Neural cell (in vitro differentiated cells): ENCODE measurements around the gene ALK.

ENCODE experiments used
- CTCF ChIP-seq: fragments of 450-650 bp; IDR thresholded peaks from 2 replicates; pipeline ENCODE4 v1.5.1; 2014; ENCODE audit warnings: antibody characterized with exemption, mild to moderate bottlenecking, moderate library complexity; ENCODE audit not compliant: poor library complexity, severe bottlenecking
- EP300 ChIP-seq: fragments of 450-650 bp; conservative IDR thresholded peaks from 2 replicates; pipeline ENCODE4 v1.6.1; 2014; ENCODE audit warnings: antibody characterized with exemption, mild to moderate bottlenecking, moderate library complexity; ENCODE audit not compliant: poor library complexity, severe bottlenecking
- EZH2 ChIP-seq: fragments of 200-600, 300-800 bp; shearing (Covaris generic), sonication (generic); IDR thresholded peaks from 2 replicates; pipeline ENCODE4 v1.6.1; 2014; ENCODE audit warnings: antibody characterized with exemption, low read length, borderline replicate concordance, mild to moderate bottlenecking; ENCODE audit not compliant: insufficient read depth, poor library complexity, severe bottlenecking
- POLR2AphosphoS5 ChIP-seq: IDR thresholded peaks from 2 replicates; pipeline ENCODE4 v1.6.1; 2012
- RAD21 ChIP-seq: fragments of 450-650 bp; conservative IDR thresholded peaks from 2 replicates; pipeline ENCODE4 v1.6.1; 2014; ENCODE audit warnings: antibody characterized with exemption, mild to moderate bottlenecking, moderate library complexity
- REST ChIP-seq: IDR thresholded peaks from 2 replicates; pipeline ENCODE4 v1.6.1; 2012; ENCODE audit warnings: borderline replicate concordance
- SMC3 ChIP-seq: fragments of 450-650 bp; conservative IDR thresholded peaks from 2 replicates; pipeline ENCODE4 v1.6.1; 2014; ENCODE audit warnings: antibody characterized with exemption, mild to moderate bottlenecking, moderate library complexity; ENCODE audit not compliant: poor library complexity
- TAF1 ChIP-seq: IDR thresholded peaks from 2 replicates; pipeline ENCODE4 v1.6.1; 2012; ENCODE audit warnings: low read depth

- TF ChIP-seq CTCF (no peak), SMC3 (no peak), EP300 (no peak), EZH2 (no peak), POLR2AphosphoS5 (no peak), RAD21 (no peak), TAF1 (no peak), REST (no peak)
Measured at GRCh38 chr2:29232041-29232440, 689.3 kb downstream of the ALK start.
